HEK293T (cell line): ENCODE results near the gene RPL41.

ENCODE experiments used
- ARNT ChIP-seq: fragments of 450-650 bp; IDR thresholded peaks from 2 replicates; pipeline ENCODE4 v1.6.1; 2017; ENCODE audit warnings: mild to moderate bottlenecking
- BHLHE40 ChIP-seq: fragments of 450-650 bp; IDR thresholded peaks from 2 replicates; pipeline ENCODE4 v1.6.1; 2016; ENCODE audit warnings: mild to moderate bottlenecking, moderate library complexity, borderline replicate concordance
- ELF4 ChIP-seq: fragments of 450-650 bp; IDR thresholded peaks from 2 replicates; pipeline ENCODE4 v1.6.1; 2017; ENCODE audit warnings: antibody characterized with exemption
- FOXK2 ChIP-seq: fragments of 450-650 bp; IDR thresholded peaks from 2 replicates; pipeline ENCODE4 v1.6.1; 2016; ENCODE audit warnings: mild to moderate bottlenecking
- L3MBTL2 ChIP-seq: fragments of 450-650 bp; conservative IDR thresholded peaks from 2 replicates; pipeline ENCODE4 v1.6.1; 2016; ENCODE audit warnings: mild to moderate bottlenecking
- SP1 ChIP-seq: fragments of 450-650 bp; IDR thresholded peaks from 2 replicates; pipeline ENCODE4 v1.6.1; 2017
- SUZ12 ChIP-seq: fragments of 450-650 bp; IDR thresholded peaks from 2 replicates; pipeline ENCODE4 v1.6.1; 2016; ENCODE audit warnings: mild to moderate bottlenecking

DNA sequence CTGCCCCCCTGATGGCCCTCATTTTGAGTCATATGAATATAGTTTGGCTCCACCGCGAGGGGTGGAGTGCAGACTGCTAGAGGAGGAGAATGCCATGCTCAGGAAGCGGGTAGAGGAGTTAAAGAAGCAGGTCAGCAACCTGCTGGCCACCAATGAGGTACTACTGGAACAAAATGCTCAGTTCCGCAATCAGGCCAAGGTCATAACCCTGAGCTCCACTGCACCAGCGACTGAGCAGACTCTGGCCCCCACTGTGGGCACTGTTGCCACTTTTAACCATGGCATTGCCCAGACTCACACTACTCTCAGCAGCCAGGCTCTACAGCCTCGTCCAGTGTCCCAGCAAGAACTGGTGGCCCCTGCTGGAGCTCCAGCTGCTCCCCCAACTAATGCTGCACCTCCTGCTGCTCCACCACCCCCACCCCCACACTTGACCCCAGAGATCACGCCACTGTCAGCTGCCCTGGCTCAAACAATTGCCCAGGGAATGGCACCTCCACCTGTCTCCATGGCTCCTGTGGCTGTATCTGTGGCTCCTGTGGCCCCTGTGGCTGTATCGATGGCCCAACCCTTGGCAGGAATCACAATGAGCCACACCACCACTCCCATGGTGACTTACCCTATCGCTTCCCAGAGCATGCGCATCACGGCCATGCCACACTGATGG is 4.9 kb downstream of the RPL41 start:
- TF ChIP-seq SUZ12: no peak
- TF ChIP-seq ARNT: no peak
- no peak for TF ChIP-seq BHLHE40
- no peak for TF ChIP-seq FOXK2
- TF ChIP-seq SP1: no peak
- TF ChIP-seq ELF4: no peak
- TF ChIP-seq L3MBTL2: no peak
